Nephron progenitor cell (in vitro differentiated cells): ENCODE results near the gene TRAPPC2B.
A peak's percentile ranks its signal among the peaks of the same experiment; 100 is the strongest.

Source experiments
- DNase-seq: peaks from one replicate; pipeline ENCODE4 v3.0.0; 2021
- H3K27ac Mint-ChIP-seq: 2 replicates; pipeline ENCODE4 v1.8.0; 2021; ENCODE audit warnings: mild to moderate bottlenecking, moderate library complexity, mixed read lengths
- H3K27me3 Mint-ChIP-seq: 2 replicates; pipeline ENCODE4 v1.8.0; 2021; ENCODE audit warnings: mild to moderate bottlenecking, low read depth, mixed read lengths; ENCODE audit not compliant: poor library complexity
- H3K36me3 Mint-ChIP-seq: 2 replicates; pipeline ENCODE4 v1.8.0; 2021; ENCODE audit warnings: low read depth, mixed read lengths
- H3K4me1 Mint-ChIP-seq: 2 replicates; pipeline ENCODE4 v1.8.0; 2021; ENCODE audit warnings: mixed read lengths
- H3K4me3 Mint-ChIP-seq: 2 replicates; pipeline ENCODE4 v1.8.0; 2021; ENCODE audit warnings: mild to moderate bottlenecking, moderate library complexity, mixed read lengths
- H3K9me3 Mint-ChIP-seq: 2 replicates; pipeline ENCODE4 v1.8.0; 2021; ENCODE audit warnings: mild to moderate bottlenecking, moderate library complexity, mixed read lengths
- TF ChIP-seq, protein P1 (sequence below): fragments of 200-600 bp; sonication (generic); IDR thresholded peaks from 2 replicates; pipeline ENCODE4 v1.5.0; 2021; ENCODE audit warnings: antibody characterized with exemption

The TRAPPC2B gene

DNA sequence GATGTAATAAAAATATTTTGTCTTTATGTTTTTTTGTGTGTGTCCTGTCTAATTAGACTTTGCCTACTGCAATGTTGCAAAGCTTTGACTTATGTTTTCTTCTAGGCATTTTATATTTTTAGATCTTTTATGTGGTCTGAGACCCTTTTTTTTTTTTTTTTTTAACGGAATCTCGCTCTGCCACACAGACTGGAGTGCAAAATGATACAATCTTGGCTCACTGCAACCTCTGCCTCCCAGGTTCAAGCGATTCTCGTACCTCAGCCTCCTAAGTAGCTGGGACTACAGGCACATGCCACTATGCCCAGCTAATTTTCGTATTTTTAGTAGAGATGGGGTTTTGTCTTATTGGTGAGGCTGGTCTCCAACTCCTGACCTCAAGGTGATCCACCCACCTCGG, 20.8 kb upstream of the TRAPPC2B start:
- Mint-ChIP-seq H3K4me3 (no peak overlapping the region), H3K9me3 (no peaks in the 10 kb centered on the region), H3K36me3 (no peaks in the 10 kb centered on the region), H3K27me3 (peaks cover 77% of the 10 kb centered on the region), H3K27ac (no peak overlapping the region), H3K4me1 (no peaks in the 10 kb centered on the region)
- TF ChIP-seq, protein P1, sequence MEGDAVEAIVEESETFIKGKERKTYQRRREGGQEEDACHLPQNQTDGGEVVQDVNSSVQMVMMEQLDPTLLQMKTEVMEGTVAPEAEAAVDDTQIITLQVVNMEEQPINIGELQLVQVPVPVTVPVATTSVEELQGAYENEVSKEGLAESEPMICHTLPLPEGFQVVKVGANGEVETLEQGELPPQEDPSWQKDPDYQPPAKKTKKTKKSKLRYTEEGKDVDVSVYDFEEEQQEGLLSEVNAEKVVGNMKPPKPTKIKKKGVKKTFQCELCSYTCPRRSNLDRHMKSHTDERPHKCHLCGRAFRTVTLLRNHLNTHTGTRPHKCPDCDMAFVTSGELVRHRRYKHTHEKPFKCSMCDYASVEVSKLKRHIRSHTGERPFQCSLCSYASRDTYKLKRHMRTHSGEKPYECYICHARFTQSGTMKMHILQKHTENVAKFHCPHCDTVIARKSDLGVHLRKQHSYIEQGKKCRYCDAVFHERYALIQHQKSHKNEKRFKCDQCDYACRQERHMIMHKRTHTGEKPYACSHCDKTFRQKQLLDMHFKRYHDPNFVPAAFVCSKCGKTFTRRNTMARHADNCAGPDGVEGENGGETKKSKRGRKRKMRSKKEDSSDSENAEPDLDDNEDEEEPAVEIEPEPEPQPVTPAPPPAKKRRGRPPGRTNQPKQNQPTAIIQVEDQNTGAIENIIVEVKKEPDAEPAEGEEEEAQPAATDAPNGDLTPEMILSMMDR, result no peak
- DNase-seq, result no peak

- TF ChIP-seq, protein P1, result no peak
- Mint-ChIP-seq H3K36me3 (peaks cover 15% of the 10 kb centered on the region), H3K27ac (no peak overlapping the region), H3K4me3 (no peak overlapping the region), H3K27me3 (peaks cover 56% of the 10 kb centered on the region), H3K9me3 (peaks cover 3% of the 10 kb centered on the region), H3K4me1 (peaks cover 27% of the 10 kb centered on the region)
- no peak for DNase-seq
These were observed 15.2 kb upstream of the TRAPPC2B start for GRCh38 chr19:57348136-57348535.

GRCh38 chr19:57350877-57351805, 12.2 kb upstream of the TRAPPC2B start, which contains the start of gene ZNF304:
ZNF304 (plus strand) TSS chr19:57351271; CDS start chr19:57351665, 394 bp downstream.
- Mint-ChIP-seq H3K9me3 (peaks cover 3% of the 10 kb centered on the region), H3K27ac (peak within 1 kb of the TSS; percentile 92), H3K4me3 (peak within 1 kb of the TSS; percentile 99)

DNA sequence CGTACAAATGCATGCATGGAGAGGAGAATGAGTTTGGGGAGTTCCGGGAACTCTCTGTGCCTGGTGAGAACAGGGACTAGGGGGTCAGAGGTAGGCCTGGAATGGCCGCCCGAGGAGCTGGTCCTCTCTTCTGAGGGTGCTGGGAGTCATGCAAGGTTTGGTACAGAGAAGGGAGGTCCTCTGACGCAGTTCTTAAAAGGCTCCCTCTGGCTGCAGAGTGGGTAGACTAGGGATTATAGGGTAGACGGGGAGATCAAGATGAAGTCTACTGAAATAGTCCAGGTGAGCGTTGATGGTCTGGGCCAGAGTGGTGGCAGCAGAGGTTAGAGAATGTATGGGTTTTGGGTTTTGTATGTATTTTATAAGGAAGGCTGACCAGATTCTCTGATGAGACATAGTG, 11.5 kb upstream of the TRAPPC2B start:
- Mint-ChIP-seq H3K4me3 (peak overlapping the region; percentile 99), H3K36me3 (peaks cover 39% of the 10 kb centered on the region), H3K27me3 (peaks cover 22% of the 10 kb centered on the region), H3K9me3 (peaks cover 3% of the 10 kb centered on the region), H3K27ac (peak overlapping the region; percentile 92), H3K4me1 (peaks cover 32% of the 10 kb centered on the region)
- TF ChIP-seq, protein P1, result no peak
- DNase-seq, result no peak

More at GRCh38 chr19:57350877-57351805, 12.2 kb upstream of the TRAPPC2B start, which contains the start of gene ZNF304:
- H3K27me3 Mint-ChIP-seq, result peaks cover 28% of the 10 kb centered on the region
- peaks cover 32% of the 10 kb centered on the region for H3K4me1 Mint-ChIP-seq
- TF ChIP-seq, protein P1, result no peak
- peak; percentile 79 for DNase-seq
- H3K36me3 Mint-ChIP-seq, result peaks cover 32% of the 10 kb centered on the region

DNA sequence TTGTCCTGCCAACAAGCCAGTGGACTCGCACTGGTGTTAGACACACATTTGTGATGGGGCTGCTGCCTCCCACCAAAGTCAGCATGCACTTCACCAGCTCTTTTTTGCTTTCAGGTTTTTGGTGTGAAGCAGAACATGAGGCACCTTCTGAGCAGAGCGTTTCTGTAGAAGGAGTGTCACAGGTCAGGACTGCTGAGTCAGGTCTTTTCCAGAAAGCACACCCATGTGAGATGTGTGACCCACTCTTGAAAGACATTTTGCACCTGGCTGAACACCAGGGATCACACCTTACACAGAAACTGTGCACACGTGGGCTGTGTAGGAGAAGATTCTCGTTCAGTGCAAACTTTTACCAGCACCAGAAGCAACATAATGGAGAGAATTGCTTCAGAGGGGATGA, 7.4 kb upstream of the TRAPPC2B start:
- Mint-ChIP-seq H3K36me3 (peaks cover 67% of the 10 kb centered on the region), H3K27me3 (peaks cover 3% of the 10 kb centered on the region), H3K27ac (no peak overlapping the region), H3K4me3 (no peak overlapping the region), H3K4me1 (peaks cover 27% of the 10 kb centered on the region), H3K9me3 (peaks cover under 1% of the 10 kb centered on the region)
- no peak for DNase-seq
- TF ChIP-seq, protein P1, result no peak
